ENCODE data around the gene FRMD5. TPM values are rescaled to one million over a fixed set of nuclear protein-coding genes. Genes with fewer than 3 reads are reported as not detected.
A peak's percentile ranks its signal among the peaks of the same experiment; 100 is the strongest.

Gene FRMD5
- total and polyA plus RNA-seq, 2 donors: 0.32 to 2.9 TPM

DNA sequence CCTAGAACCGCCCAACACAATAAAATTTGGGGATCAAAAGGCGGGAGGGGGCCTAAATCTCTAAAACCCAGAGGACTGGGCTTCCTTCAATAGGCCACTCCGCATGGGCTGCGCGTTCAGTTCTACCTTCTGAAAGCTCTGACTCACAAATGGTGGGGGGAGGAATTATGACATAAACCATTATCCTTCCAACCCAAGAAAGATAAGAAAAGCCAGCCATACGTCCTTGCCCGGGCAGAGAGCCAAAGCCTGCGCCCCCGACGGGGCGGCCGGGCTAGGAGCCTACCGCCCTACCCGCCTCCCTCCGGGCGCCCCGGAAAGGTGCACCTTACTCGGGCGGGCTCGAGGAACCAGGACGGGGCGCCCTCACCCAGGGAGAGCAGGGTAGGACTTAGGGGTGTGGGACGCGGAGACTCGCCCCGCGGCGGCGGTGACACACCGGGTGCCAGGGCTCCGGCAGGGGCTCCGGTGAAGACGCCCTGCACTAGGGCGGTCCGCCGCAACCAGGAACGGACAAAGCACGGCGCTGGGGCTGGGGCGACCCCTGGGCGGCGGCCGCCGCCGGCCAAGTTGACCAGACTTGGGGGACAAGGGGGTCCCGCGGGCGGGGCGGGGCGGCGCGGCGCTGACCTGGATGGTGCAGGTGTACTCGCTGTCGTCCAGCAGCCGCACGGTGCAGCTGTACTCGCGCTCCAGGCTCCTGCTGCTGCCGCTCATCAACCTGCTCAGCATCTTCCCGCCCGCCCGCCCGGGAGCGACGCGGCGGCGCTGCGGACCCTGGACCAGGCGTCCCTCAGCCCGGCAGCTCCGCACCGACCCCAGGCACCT, 534 bp downstream of the FRMD5 start:
- Histone ChIP-seq H3K4me1 (ENCODE audit: insufficient read depth) (peaks cover 5% of the 10 kb centered on the region), H3K36me3 (ENCODE audit: insufficient read depth) (no peaks in the 10 kb centered on the region), H3K27ac (ENCODE audit: low read depth) (no peak overlapping the region), H3K4me3 (ENCODE audit: low read depth, low read length) (peak overlapping the region; percentile 59)
- under 1% methylated on average over 74 of the region's 74 CpGs for WGBS
- DNase-seq (ENCODE audit: extremely low spot score): no peak

DNA sequence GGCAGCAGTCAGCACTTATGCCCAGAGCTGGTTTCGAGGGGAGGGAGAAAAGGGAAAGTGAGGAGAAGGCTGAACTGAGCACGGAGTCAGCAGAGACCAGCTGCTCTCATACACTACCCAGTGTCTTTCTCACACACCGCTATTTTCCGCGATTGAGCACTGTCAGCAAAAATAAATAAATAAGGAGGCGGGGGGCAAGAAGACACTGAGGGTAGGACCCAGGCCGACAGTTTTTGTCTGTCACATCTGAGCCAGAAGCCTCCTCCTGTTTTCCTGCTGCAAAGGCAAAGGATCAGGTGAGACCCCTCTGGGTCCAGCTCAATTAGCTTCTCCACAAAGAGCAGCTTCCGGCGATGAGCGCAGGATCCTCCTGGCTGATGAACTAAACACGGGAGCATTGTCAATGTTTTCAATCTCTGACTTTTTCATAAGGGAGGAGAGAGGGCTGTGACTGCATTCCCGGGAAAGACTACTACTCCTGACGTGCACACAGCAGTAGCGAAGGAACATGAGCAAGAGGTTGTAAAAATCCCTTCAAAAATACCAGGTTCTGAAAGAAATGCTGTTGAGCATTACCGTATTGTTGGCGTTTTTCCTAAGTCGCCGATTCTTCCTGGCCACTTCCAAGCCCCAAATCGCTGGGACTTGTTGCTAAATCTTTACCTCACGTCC, 1.3 kb downstream of the FRMD5 start:
- peak; percentile 28 for DNase-seq (ENCODE audit: extremely low spot score)
- Histone ChIP-seq H3K4me1 (ENCODE audit: insufficient read depth) (peaks cover 5% of the 10 kb centered on the region), H3K4me3 (ENCODE audit: low read depth, low read length) (peak overlapping the region; percentile 59), H3K27ac (ENCODE audit: low read depth) (no peak overlapping the region), H3K36me3 (ENCODE audit: insufficient read depth) (no peaks in the 10 kb centered on the region)
- WGBS: 7% methylated on average over 20 of the region's 20 CpGs

DNA sequence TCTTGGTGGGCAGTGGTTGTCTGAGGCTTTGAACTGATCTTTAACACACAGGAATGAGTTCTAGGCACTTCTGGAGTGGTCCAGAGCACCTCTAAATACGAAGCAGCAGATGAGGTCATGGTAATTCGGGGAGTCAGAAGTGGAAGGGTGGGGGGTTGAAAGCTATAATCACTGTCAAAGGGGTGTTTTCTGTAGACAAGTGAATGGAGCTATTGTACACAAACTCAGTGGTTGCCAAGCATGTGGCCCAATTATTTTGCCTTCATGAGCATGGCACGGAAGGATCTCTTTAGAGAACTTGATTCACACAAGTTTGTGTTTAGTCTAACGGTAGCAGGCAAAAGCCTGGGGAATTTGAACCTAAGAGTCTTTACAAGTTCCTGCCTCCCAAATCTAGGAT, 6.3 kb downstream of the FRMD5 start:
- H3K36me3 ChIP-seq (ENCODE audit: insufficient read depth): no peaks in the 10 kb centered on the region
- WGBS: 80% methylated on average over 4 of the region's 4 CpGs
- no peak overlapping the region for H3K27ac ChIP-seq (ENCODE audit: low read depth)
- no peaks in the 10 kb centered on the region for H3K4me1 ChIP-seq (ENCODE audit: insufficient read depth)
- DNase-seq (ENCODE audit: extremely low spot score): no peak
- no peak overlapping the region for H3K4me3 ChIP-seq (ENCODE audit: low read depth, low read length)

DNA sequence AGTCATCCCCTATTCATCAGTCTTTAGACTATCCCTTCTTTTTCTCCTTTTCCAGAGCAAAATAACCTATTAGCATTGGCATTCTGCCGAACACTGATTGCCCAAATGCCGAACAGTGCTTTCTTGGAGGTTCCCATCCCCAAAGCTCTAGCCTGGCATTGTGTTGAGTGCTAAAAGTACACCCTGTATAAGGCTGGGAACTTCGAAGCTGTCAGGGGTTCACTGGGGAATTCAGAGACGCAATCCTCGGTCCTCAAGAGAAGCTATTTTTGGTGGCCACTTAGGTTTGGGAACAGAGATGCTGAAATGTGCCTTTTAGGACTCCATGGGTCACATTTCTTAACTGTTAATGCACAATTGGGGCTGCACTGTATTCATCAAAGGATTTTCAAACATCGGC, 8.4 kb downstream of the FRMD5 start:
- Histone ChIP-seq H3K27ac (ENCODE audit: low read depth) (no peak overlapping the region), H3K4me3 (ENCODE audit: low read depth, low read length) (no peak overlapping the region), H3K4me1 (ENCODE audit: insufficient read depth) (no peaks in the 10 kb centered on the region), H3K36me3 (ENCODE audit: insufficient read depth) (no peaks in the 10 kb centered on the region)
- whole genome bisulfite sequencing: 87% methylated on average over 6 of the region's 6 CpGs
- no peak for DNase-seq (ENCODE audit: extremely low spot score)

DNA sequence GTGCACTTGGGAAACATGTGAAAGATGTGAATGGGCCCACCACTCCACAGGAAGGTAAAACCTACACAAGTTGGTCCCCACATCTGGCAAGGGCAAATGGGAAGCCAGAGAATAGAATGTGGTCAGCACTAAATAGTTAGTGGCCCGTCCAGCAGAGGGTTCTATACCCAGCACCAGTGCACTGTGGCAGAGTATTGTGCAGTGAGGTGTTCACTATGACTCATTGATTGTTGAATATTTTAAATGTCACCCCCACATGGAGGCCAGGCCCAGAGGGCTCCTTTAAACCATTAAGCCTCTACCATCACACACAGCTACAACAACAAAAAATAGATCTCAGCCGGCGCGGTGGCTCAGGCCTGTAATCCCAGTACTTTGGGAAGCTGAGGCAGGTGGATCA, 11.7 kb downstream of the FRMD5 start:
- DNase-seq (ENCODE audit: extremely low spot score): no peak
- 90% methylated on average over 4 of the region's 4 CpGs for WGBS
- no peak overlapping the region for H3K4me3 ChIP-seq (ENCODE audit: low read depth, low read length)

DNA sequence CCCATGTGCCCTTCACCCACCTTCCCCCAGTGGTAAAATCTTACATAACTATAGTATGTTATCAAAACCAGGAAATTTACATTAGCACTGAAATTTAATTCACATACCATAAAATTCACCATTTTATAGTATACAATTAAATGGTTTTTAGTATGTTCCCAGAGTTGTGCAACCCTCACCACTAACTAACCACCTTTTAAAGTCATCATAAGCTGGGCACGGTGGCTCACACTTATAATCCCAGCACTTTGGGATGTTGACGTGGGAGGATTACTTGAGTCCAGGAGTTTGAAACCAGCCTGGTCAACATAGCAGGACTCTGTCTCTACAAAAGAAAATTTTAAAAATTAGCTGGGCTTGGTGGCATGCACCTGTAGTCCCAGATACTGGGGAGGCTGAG, 13.7 kb downstream of the FRMD5 start:
- Histone ChIP-seq H3K27ac (ENCODE audit: low read depth) (no peak overlapping the region), H3K4me3 (ENCODE audit: low read depth, low read length) (no peak overlapping the region), H3K36me3 (ENCODE audit: insufficient read depth) (no peaks in the 10 kb centered on the region), H3K4me1 (ENCODE audit: insufficient read depth) (no peaks in the 10 kb centered on the region)
- DNase-seq (ENCODE audit: extremely low spot score): no peak
- 68% methylated on average over 2 of the region's 2 CpGs for WGBS

More for the DNA sequence above, 11.7 kb downstream of the FRMD5 start:
- H3K4me1 ChIP-seq (ENCODE audit: insufficient read depth): no peaks in the 10 kb centered on the region
- no peak overlapping the region for H3K27ac ChIP-seq (ENCODE audit: low read depth)
- H3K36me3 ChIP-seq (ENCODE audit: insufficient read depth): no peaks in the 10 kb centered on the region

DNA sequence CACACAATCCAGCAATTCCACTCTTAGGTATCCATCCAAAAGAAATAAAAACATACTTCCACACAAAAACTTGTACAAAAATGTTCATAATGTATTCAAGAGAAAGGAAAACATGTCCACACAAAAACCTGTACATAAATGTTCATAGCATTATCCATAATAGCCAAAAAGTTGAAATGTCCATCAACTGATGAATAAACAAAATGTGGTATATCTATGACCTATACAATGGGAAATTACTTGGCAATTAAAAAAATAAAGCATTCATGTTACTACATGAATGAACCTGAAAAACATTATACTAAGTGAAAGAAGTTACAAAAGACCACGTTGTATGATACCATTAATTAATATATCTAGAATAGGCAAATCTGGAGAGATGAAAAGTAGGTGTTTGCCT, 17.9 kb downstream of the FRMD5 start:
- Histone ChIP-seq H3K4me1 (ENCODE audit: insufficient read depth) (no peaks in the 10 kb centered on the region), H3K36me3 (ENCODE audit: insufficient read depth) (no peaks in the 10 kb centered on the region)
- WGBS: 40% methylated on average over 1 of the region's 1 CpG

DNA sequence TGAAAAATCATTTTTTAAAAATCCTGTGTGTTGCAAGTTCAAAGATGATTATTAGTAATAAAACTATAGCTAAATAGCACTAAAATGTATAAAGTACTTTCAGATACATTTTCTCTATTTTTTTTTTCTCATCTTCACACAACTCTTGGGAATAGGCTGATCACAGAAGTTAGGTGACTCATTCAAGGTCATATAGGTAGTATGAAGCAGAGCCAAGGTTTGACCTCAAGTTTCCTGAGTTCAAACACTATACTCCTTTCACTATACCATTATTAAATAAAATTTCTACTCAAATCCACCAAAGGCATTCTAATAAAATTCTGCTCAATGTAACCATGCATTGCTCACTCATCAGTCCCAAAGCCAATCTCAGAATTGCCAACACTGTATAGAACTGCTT, 21.3 kb downstream of the FRMD5 start:
- DNase-seq (ENCODE audit: extremely low spot score): no peak
- Histone ChIP-seq H3K36me3 (ENCODE audit: insufficient read depth) (no peaks in the 10 kb centered on the region), H3K27ac (ENCODE audit: low read depth) (no peak overlapping the region), H3K4me1 (ENCODE audit: insufficient read depth) (no peaks in the 10 kb centered on the region), H3K4me3 (ENCODE audit: low read depth, low read length) (no peak overlapping the region)

More for the DNA sequence above, 17.9 kb downstream of the FRMD5 start:
- no peak for DNase-seq (ENCODE audit: extremely low spot score)
- Histone ChIP-seq H3K27ac (ENCODE audit: low read depth) (no peak overlapping the region), H3K4me3 (ENCODE audit: low read depth, low read length) (no peak overlapping the region)

DNA sequence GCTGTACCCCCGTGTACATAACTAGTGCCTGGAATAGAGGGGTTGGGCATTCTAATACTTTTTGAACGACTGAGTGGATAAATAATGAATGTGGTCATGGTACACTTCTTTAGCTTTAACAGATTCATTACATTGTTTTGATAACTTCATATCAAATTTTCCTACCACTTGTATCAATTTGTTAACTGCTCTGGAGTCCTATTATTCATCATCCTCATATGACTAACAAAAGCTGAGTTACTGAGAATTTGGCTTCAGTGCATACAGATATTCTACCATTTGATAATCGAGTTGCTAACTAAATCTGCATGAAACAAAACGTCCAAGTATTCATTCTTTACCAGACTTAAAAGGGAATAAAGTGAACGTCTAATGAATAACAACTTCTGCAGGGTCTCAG, 31.7 kb downstream of the FRMD5 start:
- Histone ChIP-seq H3K36me3 (ENCODE audit: insufficient read depth) (no peaks in the 10 kb centered on the region), H3K27ac (ENCODE audit: low read depth) (no peak overlapping the region), H3K4me3 (ENCODE audit: low read depth, low read length) (no peak overlapping the region), H3K4me1 (ENCODE audit: insufficient read depth) (no peaks in the 10 kb centered on the region)
- 64% methylated on average over 5 of the region's 5 CpGs for WGBS
- DNase-seq (ENCODE audit: extremely low spot score): no peak

DNA sequence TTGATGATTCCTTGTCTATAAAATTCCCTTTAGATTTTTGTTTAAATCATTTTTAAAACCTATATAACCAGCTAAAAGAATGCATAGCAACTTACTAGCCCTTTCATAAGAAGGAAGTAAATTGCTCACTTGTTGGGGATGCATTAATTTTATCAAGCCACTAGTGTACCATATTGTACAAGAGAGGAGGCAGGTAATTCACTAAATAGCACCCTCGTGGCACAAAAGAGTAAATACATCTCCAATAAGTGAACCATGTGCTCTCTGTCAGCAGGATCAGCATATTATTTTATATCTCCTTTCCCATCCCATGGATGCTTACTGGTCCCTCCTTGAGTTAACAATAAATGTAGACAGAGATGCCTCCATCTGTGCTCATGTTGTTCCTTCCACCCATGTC, 34.3 kb downstream of the FRMD5 start:
- no peak overlapping the region for H3K27ac ChIP-seq (ENCODE audit: low read depth)
- H3K4me3 ChIP-seq (ENCODE audit: low read depth, low read length): no peak overlapping the region
- DNase-seq (ENCODE audit: extremely low spot score): no peak
- H3K4me1 ChIP-seq (ENCODE audit: insufficient read depth): no peaks in the 10 kb centered on the region
- no peaks in the 10 kb centered on the region for H3K36me3 ChIP-seq (ENCODE audit: insufficient read depth)
- WGBS: 71% methylated on average over 1 of the region's 1 CpG

DNA sequence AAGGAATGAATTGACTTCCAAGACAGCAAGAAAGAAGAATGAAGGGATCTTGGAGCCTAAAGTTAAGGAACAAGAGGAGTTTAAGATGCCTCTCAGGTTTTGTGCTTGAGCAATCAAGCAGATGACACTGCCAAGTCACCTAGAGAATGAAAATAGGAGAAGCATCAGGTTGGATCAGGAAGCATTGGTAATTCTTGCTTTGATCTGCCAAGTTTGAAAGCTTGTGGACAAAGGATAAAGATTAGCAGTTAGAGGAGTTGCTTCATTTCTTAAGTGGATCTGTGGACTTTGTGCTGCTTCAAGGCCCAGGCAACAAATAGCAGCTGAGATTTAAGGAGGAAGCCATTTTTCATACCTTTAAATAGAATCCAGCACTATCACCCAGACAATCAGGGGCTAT, 35.6 kb downstream of the FRMD5 start:
- Histone ChIP-seq H3K4me1 (ENCODE audit: insufficient read depth) (no peaks in the 10 kb centered on the region), H3K36me3 (ENCODE audit: insufficient read depth) (no peaks in the 10 kb centered on the region), H3K4me3 (ENCODE audit: low read depth, low read length) (no peak overlapping the region), H3K27ac (ENCODE audit: low read depth) (no peak overlapping the region)
- no peak for DNase-seq (ENCODE audit: extremely low spot score)

DNA sequence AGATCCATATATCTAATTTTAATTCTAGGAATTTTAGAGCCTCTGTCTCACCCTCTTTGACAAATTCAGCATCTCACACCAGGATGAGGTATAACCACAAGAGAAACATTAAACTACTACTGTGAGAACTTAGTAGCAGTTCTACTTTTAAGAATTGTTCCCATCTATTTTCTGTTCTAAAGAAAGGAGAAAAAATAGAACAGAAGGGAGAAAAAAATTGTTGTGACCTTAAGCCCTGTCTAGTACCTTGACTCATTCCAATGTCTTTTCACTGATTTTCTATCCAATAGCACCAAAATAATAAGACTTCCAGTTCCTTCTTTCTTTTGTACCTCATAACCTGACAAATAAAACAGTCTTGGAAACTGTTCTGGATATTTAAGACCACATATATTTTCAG, 37.0 kb downstream of the FRMD5 start:
- Histone ChIP-seq H3K4me1 (ENCODE audit: insufficient read depth) (no peaks in the 10 kb centered on the region), H3K27ac (ENCODE audit: low read depth) (no peak overlapping the region), H3K36me3 (ENCODE audit: insufficient read depth) (no peaks in the 10 kb centered on the region), H3K4me3 (ENCODE audit: low read depth, low read length) (no peak overlapping the region)
- no peak for DNase-seq (ENCODE audit: extremely low spot score)

DNA sequence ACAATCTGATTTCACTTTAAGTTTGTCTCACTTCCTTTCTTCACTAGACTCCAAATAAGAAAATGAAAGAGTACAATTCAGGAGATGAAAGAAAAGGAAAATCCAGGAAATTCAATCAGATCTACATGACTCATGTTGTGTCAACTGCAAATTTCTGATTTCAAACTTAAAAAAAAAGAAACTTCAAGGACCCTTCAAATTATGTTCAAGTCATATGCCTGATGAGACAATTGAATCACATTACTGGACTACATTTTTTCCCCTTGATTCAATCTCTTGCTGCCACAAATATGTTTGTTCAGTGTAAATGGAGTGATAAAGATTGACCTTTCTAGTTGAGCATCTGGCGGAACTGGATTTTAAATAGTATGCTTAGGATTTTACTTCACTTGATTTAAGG, 37.4 kb downstream of the FRMD5 start:
- H3K4me3 ChIP-seq (ENCODE audit: low read depth, low read length): no peak overlapping the region
- no peak for DNase-seq (ENCODE audit: extremely low spot score)
- H3K4me1 ChIP-seq (ENCODE audit: insufficient read depth): no peaks in the 10 kb centered on the region
- H3K27ac ChIP-seq (ENCODE audit: low read depth): no peak overlapping the region
- H3K36me3 ChIP-seq (ENCODE audit: insufficient read depth): no peaks in the 10 kb centered on the region
- WGBS: 67% methylated on average over 1 of the region's 1 CpG

DNA sequence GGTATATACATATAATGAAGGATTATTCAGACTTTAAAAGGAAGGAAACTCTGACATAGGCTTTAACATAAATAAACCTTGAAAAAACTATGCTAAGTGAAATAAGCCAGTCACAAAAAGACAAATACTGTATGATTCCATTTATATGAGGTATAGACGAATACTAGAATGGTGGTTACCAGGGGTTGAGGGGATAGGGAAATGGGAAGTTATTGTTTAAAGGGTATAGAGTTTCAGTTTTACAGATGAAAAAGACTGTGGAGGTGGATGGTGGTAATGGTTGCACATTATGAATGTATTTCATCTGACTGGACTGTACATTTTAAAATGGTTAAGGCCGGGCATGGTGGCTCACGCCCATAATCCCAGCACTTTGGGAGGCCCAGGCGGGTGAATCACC, 41.7 kb downstream of the FRMD5 start:
- DNase-seq (ENCODE audit: extremely low spot score): no peak
- Histone ChIP-seq H3K4me1 (ENCODE audit: insufficient read depth) (no peaks in the 10 kb centered on the region), H3K36me3 (ENCODE audit: insufficient read depth) (no peaks in the 10 kb centered on the region), H3K4me3 (ENCODE audit: low read depth, low read length) (no peak overlapping the region), H3K27ac (ENCODE audit: low read depth) (no peak overlapping the region)
- WGBS: 87% methylated on average over 4 of the region's 4 CpGs
